K562 (cell line): Measurements from ENCODE around the gene CHPF. TPM values are rescaled to one million over a fixed set of nuclear protein-coding genes. Genes with fewer than 3 reads are reported as not detected.

Source experiments
- BRF1 ChIP-seq: IDR thresholded peaks from 3 replicates; pipeline ENCODE4 v1.6.1; 2011; ENCODE audit warnings: borderline replicate concordance, mild to moderate bottlenecking; ENCODE audit not compliant: insufficient read length; ENCODE audit errors: extremely low read depth
- MTF1 ChIP-seq: fragments of 250-450 bp; sonication (Bioruptor Pico); IDR thresholded peaks from 2 replicates; pipeline ENCODE4 v1.9.0; 2021; ENCODE audit warnings: moderate library complexity, mild to moderate bottlenecking, inconsistent platforms, borderline replicate concordance
- SMAD2 ChIP-seq: fragments of 150-350 bp; IDR thresholded peaks from 2 replicates; pipeline ENCODE4 v1.6.1; 2014; ENCODE audit warnings: low read depth, mild to moderate bottlenecking, low read length
- XRCC5 ChIP-seq: fragments of 200-400 bp; formaldehyde crosslinking; IDR thresholded peaks from 2 replicates; pipeline ENCODE4 v1.6.1; 2017; ENCODE audit warnings: low read depth, mild to moderate bottlenecking, low read length
- polyA plus RNA-seq, 8 experiments: library from polyadenylated mRNA; depleted of rRNA in 4 of 8; stranded (reverse) in 5 of 8; unstranded in 3 of 8; fragments of >200 nt; fragmentation: Nextera tagmentation in 2 of 8; fragmentation: Illumina TruSeq in 1 of 8; extraction: Ambion mirVana in 2 of 8; extraction: Trizol in 1 of 8; gene quantifications; 2 replicates each; pipeline versions ENCODE4 v1.2.1 to v1.2.3, GENCODE V29; 2011 to 2014; ENCODE audit warnings: inconsistent platforms in 1 of 8, missing spikeins in 1 of 8
- total RNA-seq, 7 experiments: library from RNA; depleted of rRNA in 6 of 7; stranded (reverse); fragments of >200 nt in 6 of 7; fragmentation: Illumina TruSeq in 2 of 7; extraction: Trizol in 2 of 7; gene quantifications; 2 replicates each; pipeline versions ENCODE4 v1.2.1 to v1.2.3, GENCODE V29; 2011 to 2021; ENCODE audit warnings: low replicate concordance in 1 of 7
- TF ChIP-seq, protein P1 (sequence below), 2 experiments: fragments of 450-650 bp; IDR thresholded peaks; 2 replicates each; pipeline ENCODE4 v1.6.1; 2018; ENCODE audit warnings: mild to moderate bottlenecking in 2 of 2, low read depth in 1 of 2; ENCODE audit not compliant: partially characterized antibody in 2 of 2
- TF ChIP-seq, protein P2 (sequence below): fragments of 450-650 bp; formaldehyde crosslinking; IDR thresholded peaks from 2 replicates; pipeline ENCODE4 v1.4.0; 2020; ENCODE audit warnings: mild to moderate bottlenecking
- TF ChIP-seq, protein P3 (sequence below): sonication (generic); formaldehyde crosslinking; IDR thresholded peaks from 2 replicates; pipeline ENCODE4 v1.8.0; 2022; ENCODE audit warnings: mild to moderate bottlenecking, missing genetic modification reagents, borderline replicate concordance
- TF ChIP-seq, protein P4 (sequence below), 2 experiments: IDR thresholded peaks; 2 replicates each; pipeline ENCODE4 v1.6.1; 2011; ENCODE audit warnings: borderline replicate concordance in 1 of 2, control low read depth in 1 of 2, low read depth in 1 of 2, low read length in 1 of 2, mild to moderate bottlenecking in 1 of 2, mixed read lengths in 1 of 2, moderate library complexity in 1 of 2; ENCODE audit not compliant: insufficient read depth in 1 of 2, insufficient read length in 1 of 2, poor library complexity in 1 of 2, severe bottlenecking in 1 of 2; ENCODE audit errors: extremely low read depth in 1 of 2

CHPF gene
- total and polyA plus RNA-seq, 9 of the 15 experiments (the other 6 are each of a cell fraction or from before 2014, with no cell fraction given), result 0.15 to 57.2 (median 7.9) TPM

DNA sequence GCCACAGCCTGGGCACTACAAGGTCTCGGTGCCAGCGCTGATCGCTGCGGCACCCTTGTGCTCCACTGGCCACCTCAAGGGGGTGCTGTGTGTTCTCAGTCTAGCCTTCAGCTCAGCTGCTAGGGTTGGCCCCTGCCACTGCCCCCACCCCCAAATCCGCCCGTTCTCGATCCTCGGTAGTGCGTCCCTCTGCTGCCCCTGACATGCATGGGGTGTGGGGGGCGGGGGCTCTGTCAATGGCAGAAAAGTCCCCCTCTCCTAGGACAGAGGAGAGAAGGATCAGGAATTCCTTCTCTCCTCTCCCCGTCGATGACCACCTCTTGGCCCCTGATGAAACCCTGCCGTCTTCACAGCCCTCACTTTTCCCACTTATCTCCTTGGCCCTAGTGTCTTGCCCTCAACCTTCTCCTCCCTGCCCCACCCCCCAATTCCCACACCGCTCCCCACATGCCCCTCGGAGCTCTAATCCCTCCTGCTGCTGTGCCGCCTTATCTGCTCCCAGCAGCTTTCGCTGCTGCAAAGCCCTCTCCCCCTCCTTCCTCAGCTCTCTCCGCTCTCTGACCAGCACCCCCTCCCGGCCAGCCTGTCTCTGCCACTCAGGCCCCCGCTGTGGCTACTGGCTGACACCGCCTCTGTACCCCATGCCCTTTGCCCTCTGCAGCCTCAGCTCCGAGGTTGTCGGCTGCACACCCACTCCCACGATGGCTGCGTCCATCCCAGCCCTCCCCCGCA, 33.7 kb downstream of the CHPF start (continued):
- TF ChIP-seq, protein P1, sequence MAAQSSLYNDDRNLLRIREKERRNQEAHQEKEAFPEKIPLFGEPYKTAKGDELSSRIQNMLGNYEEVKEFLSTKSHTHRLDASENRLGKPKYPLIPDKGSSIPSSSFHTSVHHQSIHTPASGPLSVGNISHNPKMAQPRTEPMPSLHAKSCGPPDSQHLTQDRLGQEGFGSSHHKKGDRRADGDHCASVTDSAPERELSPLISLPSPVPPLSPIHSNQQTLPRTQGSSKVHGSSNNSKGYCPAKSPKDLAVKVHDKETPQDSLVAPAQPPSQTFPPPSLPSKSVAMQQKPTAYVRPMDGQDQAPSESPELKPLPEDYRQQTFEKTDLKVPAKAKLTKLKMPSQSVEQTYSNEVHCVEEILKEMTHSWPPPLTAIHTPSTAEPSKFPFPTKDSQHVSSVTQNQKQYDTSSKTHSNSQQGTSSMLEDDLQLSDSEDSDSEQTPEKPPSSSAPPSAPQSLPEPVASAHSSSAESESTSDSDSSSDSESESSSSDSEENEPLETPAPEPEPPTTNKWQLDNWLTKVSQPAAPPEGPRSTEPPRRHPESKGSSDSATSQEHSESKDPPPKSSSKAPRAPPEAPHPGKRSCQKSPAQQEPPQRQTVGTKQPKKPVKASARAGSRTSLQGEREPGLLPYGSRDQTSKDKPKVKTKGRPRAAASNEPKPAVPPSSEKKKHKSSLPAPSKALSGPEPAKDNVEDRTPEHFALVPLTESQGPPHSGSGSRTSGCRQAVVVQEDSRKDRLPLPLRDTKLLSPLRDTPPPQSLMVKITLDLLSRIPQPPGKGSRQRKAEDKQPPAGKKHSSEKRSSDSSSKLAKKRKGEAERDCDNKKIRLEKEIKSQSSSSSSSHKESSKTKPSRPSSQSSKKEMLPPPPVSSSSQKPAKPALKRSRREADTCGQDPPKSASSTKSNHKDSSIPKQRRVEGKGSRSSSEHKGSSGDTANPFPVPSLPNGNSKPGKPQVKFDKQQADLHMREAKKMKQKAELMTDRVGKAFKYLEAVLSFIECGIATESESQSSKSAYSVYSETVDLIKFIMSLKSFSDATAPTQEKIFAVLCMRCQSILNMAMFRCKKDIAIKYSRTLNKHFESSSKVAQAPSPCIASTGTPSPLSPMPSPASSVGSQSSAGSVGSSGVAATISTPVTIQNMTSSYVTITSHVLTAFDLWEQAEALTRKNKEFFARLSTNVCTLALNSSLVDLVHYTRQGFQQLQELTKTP (IDR thresholded peaks at IDR 0.05; ENCODE audit: low read depth in 1 of 2, partially characterized antibody in 2 of 2), result peak in 1 of 2 experiments; percentile 61
- TF ChIP-seq, protein P2, sequence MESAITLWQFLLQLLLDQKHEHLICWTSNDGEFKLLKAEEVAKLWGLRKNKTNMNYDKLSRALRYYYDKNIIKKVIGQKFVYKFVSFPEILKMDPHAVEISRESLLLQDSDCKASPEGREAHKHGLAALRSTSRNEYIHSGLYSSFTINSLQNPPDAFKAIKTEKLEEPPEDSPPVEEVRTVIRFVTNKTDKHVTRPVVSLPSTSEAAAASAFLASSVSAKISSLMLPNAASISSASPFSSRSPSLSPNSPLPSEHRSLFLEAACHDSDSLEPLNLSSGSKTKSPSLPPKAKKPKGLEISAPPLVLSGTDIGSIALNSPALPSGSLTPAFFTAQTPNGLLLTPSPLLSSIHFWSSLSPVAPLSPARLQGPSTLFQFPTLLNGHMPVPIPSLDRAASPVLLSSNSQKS (CRISPR knock-in tag), result no peak
- peak; percentile 44; the same call in 1 of the 2 replicates for TF ChIP-seq XRCC5
- TF ChIP-seq, protein P3, sequence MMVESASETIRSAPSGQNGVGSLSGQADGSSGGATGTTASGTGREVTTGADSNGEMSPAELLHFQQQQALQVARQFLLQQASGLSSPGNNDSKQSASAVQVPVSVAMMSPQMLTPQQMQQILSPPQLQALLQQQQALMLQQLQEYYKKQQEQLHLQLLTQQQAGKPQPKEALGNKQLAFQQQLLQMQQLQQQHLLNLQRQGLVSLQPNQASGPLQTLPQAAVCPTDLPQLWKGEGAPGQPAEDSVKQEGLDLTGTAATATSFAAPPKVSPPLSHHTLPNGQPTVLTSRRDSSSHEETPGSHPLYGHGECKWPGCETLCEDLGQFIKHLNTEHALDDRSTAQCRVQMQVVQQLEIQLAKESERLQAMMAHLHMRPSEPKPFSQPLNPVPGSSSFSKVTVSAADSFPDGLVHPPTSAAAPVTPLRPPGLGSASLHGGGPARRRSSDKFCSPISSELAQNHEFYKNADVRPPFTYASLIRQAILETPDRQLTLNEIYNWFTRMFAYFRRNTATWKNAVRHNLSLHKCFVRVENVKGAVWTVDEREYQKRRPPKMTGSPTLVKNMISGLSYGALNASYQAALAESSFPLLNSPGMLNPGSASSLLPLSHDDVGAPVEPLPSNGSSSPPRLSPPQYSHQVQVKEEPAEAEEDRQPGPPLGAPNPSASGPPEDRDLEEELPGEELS (CRISPR knock-in tag), result no peak
- TF ChIP-seq SMAD2, result no peak
- no peak for TF ChIP-seq MTF1 (CRISPR knock-in tag)
- TF ChIP-seq, protein P4, sequence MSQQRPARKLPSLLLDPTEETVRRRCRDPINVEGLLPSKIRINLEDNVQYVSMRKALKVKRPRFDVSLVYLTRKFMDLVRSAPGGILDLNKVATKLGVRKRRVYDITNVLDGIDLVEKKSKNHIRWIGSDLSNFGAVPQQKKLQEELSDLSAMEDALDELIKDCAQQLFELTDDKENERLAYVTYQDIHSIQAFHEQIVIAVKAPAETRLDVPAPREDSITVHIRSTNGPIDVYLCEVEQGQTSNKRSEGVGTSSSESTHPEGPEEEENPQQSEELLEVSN (IDR thresholded peaks at IDR 0.05; ENCODE audit: borderline replicate concordance in 1 of 2, extremely low read depth in 1 of 2, insufficient read depth in 1 of 2, insufficient read length in 1 of 2, low read depth in 1 of 2, low read length in 1 of 2, poor library complexity in 1 of 2, severe bottlenecking in 1 of 2), result peak in 1 of 2 experiments; percentile 46
- no peak for TF ChIP-seq BRF1
